ENCODE measurements around the gene OR10A4. TPM values are rescaled to one million over a fixed set of nuclear protein-coding genes. Genes with fewer than 3 reads are reported as not detected.
"Not testable (repeated sequence)": the region's sequence is repeated elsewhere in the genome, so short reads cannot be mapped to it uniquely, and the experiment has no call there.

Gene OR10A4
- total and polyA plus RNA-seq, 10 of the 15 experiments (the other 5 are each of a cell fraction or from before 2014, with no cell fraction given), result not detected

GRCh38 chr11:6882751-6883150 is 6.3 kb downstream of the OR10A4 start:
- POLR2A ChIA-PET, result no interaction called here
- SMC1A ChIA-PET (ENCODE audit: uncharacterized antibody, unreplicated experiment), result interaction anchor here (1.3 kb wide), 1 partner anchor 21 kb away, joined by 3 read pairs; no protein-coding TSS in a partner anchor
- intact Hi-C loops (cut with micrococcal nuclease; ENCODE audit: unreplicated experiment), result no loop called here

GRCh38 chr11:6887711-6888110 is 11.3 kb downstream of the OR10A4 start:
- H3K27me3 ChIP-seq (replicated peaks in 1 of 2; ENCODE audit: control insufficient read depth in 2 of 2, insufficient read depth in 2 of 2, low read length in 1 of 2); H3K4me2 ChIP-seq (ENCODE audit: control insufficient read depth, insufficient read depth); H2AFZ ChIP-seq (ENCODE audit: control insufficient read depth, low read depth, low read length); FAIRE-seq; H3K36me3 ChIP-seq (ENCODE audit: control insufficient read depth in 2 of 2, insufficient read depth in 2 of 2, low read length in 1 of 2); H3K9me3 ChIP-seq (replicated peaks; ENCODE audit: control insufficient read depth, insufficient read depth, low read length); in situ Hi-C loops (cut with MboI); DNase-seq (ENCODE audit: low read depth, low spot score); RAD21 ChIA-PET (ENCODE audit: unreplicated experiment); BruUV-seq (replicated peaks); H3K4me3 ChIP-seq; CTCF ChIA-PET; intact Hi-C loops (cut with micrococcal nuclease; ENCODE audit: unreplicated experiment); SMC1A ChIA-PET (ENCODE audit: uncharacterized antibody, unreplicated experiment); H3K79me2 ChIP-seq (ENCODE audit: control insufficient read depth, insufficient read depth, low read length); POLR2A ChIA-PET; H4K20me1 ChIP-seq (ENCODE audit: control insufficient read depth, insufficient read depth); H3K4me1 ChIP-seq (ENCODE audit: control insufficient read depth, insufficient read depth, low read length); H3K27ac ChIP-seq (ENCODE audit: control insufficient read depth, insufficient read depth); ATAC-seq; H3K9ac ChIP-seq (ENCODE audit: control insufficient read depth, insufficient read depth, low read length): not testable (repeated sequence)
- whole genome bisulfite sequencing (ENCODE audit: insufficient coverage, insufficient replicate concordance, low lambda C conversion rate, missing lambda C conversion rate), result 65% methylated on average over 5 of the region's 5 CpGs

More at GRCh38 chr11:6882751-6883150, 6.3 kb downstream of the OR10A4 start:
- no peak overlapping the region for H3K9ac ChIP-seq (ENCODE audit: control insufficient read depth, insufficient read depth, low read length)
- no peaks in the 10 kb centered on the region for H3K36me3 ChIP-seq (ENCODE audit: control insufficient read depth in 2 of 2, insufficient read depth in 2 of 2, low read length in 1 of 2)
- ATAC-seq (no peak), DNase-seq (ENCODE audit: low read depth, low spot score) (no peak), FAIRE-seq (no peak)
- no TSS peak for BruUV-seq (replicated peaks)
- H3K27ac ChIP-seq (ENCODE audit: control insufficient read depth, insufficient read depth), result no peak overlapping the region
- H3K9me3 ChIP-seq (replicated peaks; ENCODE audit: control insufficient read depth, insufficient read depth, low read length), result no peaks in the 10 kb centered on the region
- in situ Hi-C loops (cut with MboI), result no loop called here
- H3K4me2 ChIP-seq (ENCODE audit: control insufficient read depth, insufficient read depth), result no peak overlapping the region
- H2AFZ ChIP-seq (ENCODE audit: control insufficient read depth, low read depth, low read length), result no peak overlapping the region
- no peaks in the 10 kb centered on the region for H3K27me3 ChIP-seq (replicated peaks in 1 of 2; ENCODE audit: control insufficient read depth in 2 of 2, insufficient read depth in 2 of 2, low read length in 1 of 2)
- H3K4me1 ChIP-seq (ENCODE audit: control insufficient read depth, insufficient read depth, low read length), result no peaks in the 10 kb centered on the region
- TF ChIP-seq POLR2A (IDR thresholded peaks at IDR 0.05; ENCODE audit: low read depth, low read length), result no peak
- no peak for TF ChIP-seq GABPA (IDR thresholded peaks at IDR 0.05; ENCODE audit: low read depth)
- TF ChIP-seq IKZF1 (conservative IDR thresholded peaks at IDR 0.05), result no peak
- TF ChIP-seq MLLT1 (IDR thresholded peaks at IDR 0.05), result no peak
- TF ChIP-seq EP300 (IDR thresholded peaks at IDR 0.05; ENCODE audit: borderline replicate concordance in 1 of 2, control insufficient read depth in 1 of 2, low read depth in 2 of 2, low read length in 2 of 2), result no peak
- TF ChIP-seq ZBTB40 (IDR thresholded peaks at IDR 0.05; ENCODE audit: borderline replicate concordance), result no peak
- TF ChIP-seq SPI1 (IDR thresholded peaks at IDR 0.05; ENCODE audit: borderline replicate concordance, insufficient read depth, low read depth, low read length), result no peak
- H3K79me2 ChIP-seq (ENCODE audit: control insufficient read depth, insufficient read depth, low read length), result no peaks in the 10 kb centered on the region
- ChIA-PET CTCF (no interaction called here), RAD21 (ENCODE audit: unreplicated experiment) (no interaction called here)
- no peaks in the 10 kb centered on the region for H4K20me1 ChIP-seq (ENCODE audit: control insufficient read depth, insufficient read depth)
- no peak overlapping the region for H3K4me3 ChIP-seq
